ENCODE data around the gene PAQR7.

PAQR7 gene

GRCh38 chr1:25902462-25902861, 27.0 kb upstream of the PAQR7 start:
- in situ Hi-C loops (cut with HindIII; ENCODE audit: low sequenced_read_pairs), result no loop called here
- no peak overlapping the region for H3K4me3 ChIP-seq (ENCODE audit: low read depth, low read length)
- no peak for DNase-seq (ENCODE audit: low read depth)
- TF ChIP-seq, protein P1, sequence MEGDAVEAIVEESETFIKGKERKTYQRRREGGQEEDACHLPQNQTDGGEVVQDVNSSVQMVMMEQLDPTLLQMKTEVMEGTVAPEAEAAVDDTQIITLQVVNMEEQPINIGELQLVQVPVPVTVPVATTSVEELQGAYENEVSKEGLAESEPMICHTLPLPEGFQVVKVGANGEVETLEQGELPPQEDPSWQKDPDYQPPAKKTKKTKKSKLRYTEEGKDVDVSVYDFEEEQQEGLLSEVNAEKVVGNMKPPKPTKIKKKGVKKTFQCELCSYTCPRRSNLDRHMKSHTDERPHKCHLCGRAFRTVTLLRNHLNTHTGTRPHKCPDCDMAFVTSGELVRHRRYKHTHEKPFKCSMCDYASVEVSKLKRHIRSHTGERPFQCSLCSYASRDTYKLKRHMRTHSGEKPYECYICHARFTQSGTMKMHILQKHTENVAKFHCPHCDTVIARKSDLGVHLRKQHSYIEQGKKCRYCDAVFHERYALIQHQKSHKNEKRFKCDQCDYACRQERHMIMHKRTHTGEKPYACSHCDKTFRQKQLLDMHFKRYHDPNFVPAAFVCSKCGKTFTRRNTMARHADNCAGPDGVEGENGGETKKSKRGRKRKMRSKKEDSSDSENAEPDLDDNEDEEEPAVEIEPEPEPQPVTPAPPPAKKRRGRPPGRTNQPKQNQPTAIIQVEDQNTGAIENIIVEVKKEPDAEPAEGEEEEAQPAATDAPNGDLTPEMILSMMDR (IDR thresholded peaks at IDR 0.05; ENCODE audit: low read depth, low read length, missing control alignments), result no peak

GRCh38 chr1:25900219-25900618, 24.7 kb upstream of the PAQR7 start:
- H3K4me3 ChIP-seq (ENCODE audit: low read depth, low read length), result no peak overlapping the region
- TF ChIP-seq, protein P1 (IDR thresholded peaks at IDR 0.05; ENCODE audit: low read depth, low read length, missing control alignments), result no peak
- no peak for DNase-seq (ENCODE audit: low read depth)
- in situ Hi-C loops (cut with HindIII; ENCODE audit: low sequenced_read_pairs), result no loop called here

- H3K4me3 ChIP-seq (ENCODE audit: low read depth, low read length), result no peak overlapping the region
- no peak for DNase-seq (ENCODE audit: low read depth)
- in situ Hi-C loops (cut with HindIII; ENCODE audit: low sequenced_read_pairs), result loop anchor here (5.0 kb wide), 2 partner anchors 52 to 98 kb away; partner anchors contain the start of gene PAFAH2
- TF ChIP-seq, protein P1 (IDR thresholded peaks at IDR 0.05; ENCODE audit: low read depth, low read length, missing control alignments), result no peak
Observed at GRCh38 chr1:25899792-25900191, 24.3 kb upstream of the PAQR7 start.

GRCh38 chr1:25898223-25899015, 22.9 kb upstream of the PAQR7 start:
- TF ChIP-seq, protein P1 (IDR thresholded peaks at IDR 0.05; ENCODE audit: low read depth, low read length, missing control alignments), result no peak
- no peak for DNase-seq (ENCODE audit: low read depth)
- H3K4me3 ChIP-seq (ENCODE audit: low read depth, low read length), result no peak overlapping the region
- in situ Hi-C loops (cut with HindIII; ENCODE audit: low sequenced_read_pairs), result loop anchor here (5.0 kb wide), 2 partner anchors 51 to 99 kb away; partner anchors contain the start of gene PAFAH2

DNA sequence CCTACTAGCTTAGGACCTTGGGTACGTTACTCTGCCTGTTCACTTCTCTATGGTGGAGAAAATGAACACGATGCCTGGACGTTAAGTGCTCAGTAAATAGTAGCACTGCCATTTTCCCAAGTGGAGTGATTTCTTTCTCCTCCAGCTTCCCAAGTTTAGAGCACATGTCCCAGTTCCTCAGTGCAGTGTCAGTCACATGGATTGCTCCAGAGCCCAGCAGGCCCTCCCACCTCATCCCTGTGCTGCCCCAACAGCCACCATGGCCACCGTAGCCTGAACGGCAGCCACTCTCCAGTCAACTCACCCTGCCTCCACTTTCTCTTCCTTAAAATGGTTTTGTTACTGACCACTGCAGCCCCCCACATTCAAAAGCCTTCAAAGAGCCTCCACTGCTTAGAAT, 22.2 kb upstream of the PAQR7 start:
- no peak for DNase-seq (ENCODE audit: low read depth)
- in situ Hi-C loops (cut with HindIII; ENCODE audit: low sequenced_read_pairs), result loop anchor here (5.0 kb wide), 2 partner anchors 50 to 100 kb away; partner anchors contain the start of gene PAFAH2
- TF ChIP-seq, protein P1 (IDR thresholded peaks at IDR 0.05; ENCODE audit: low read depth, low read length, missing control alignments), result no peak
- no peak overlapping the region for H3K4me3 ChIP-seq (ENCODE audit: low read depth, low read length)

- no peak for DNase-seq (ENCODE audit: low read depth)
- in situ Hi-C loops (cut with HindIII; ENCODE audit: low sequenced_read_pairs), result loop anchor here (5.0 kb wide), 2 partner anchors 49 to 101 kb away; partner anchors contain the start of gene PAFAH2
- TF ChIP-seq, protein P1 (IDR thresholded peaks at IDR 0.05; ENCODE audit: low read depth, low read length, missing control alignments), result no peak
- H3K4me3 ChIP-seq (ENCODE audit: low read depth, low read length), result no peak overlapping the region
Observed at GRCh38 chr1:25896266-25896665, 20.8 kb upstream of the PAQR7 start.

Data from astrocyte of the cerebellum (primary cell).